ENCODE results near the gene ETFA.

- no peak for TF ChIP-seq REST (IDR thresholded peaks at IDR 0.05; ENCODE audit: borderline replicate concordance)
- TF ChIP-seq REST (CRISPR knock-in tag; IDR thresholded peaks at IDR 0.05; ENCODE audit: low read depth): no peak
- no peak for TF ChIP-seq EZH2 (IDR thresholded peaks at IDR 0.05; ENCODE audit: borderline replicate concordance, low read depth, low read length)
- TF ChIP-seq IFI16 (CRISPR knock-in tag; IDR thresholded peaks at IDR 0.05): no peak
Observed at GRCh38 chr15:76183930-76184649, 127.2 kb downstream of the ETFA start.
